Muscle of back (tissue), 11 donors: ENCODE data around the gene STX8. TPM values are rescaled to one million over a fixed set of nuclear protein-coding genes. Genes with fewer than 3 reads are reported as not detected.
"Not testable (repeated sequence)": the region's sequence is repeated elsewhere in the genome, so short reads cannot be mapped to it uniquely, and the experiment has no call there.

Experiments used
- DNase-seq, 3 donors: peaks; one replicate each; pipeline versions ENCODE4 v3.0.0 to v3.0.0-alpha.2; 2013
- polyA plus RNA-seq, 10 donors: library from polyadenylated mRNA; unstranded; fragments of 120-200 nt; gene quantifications; one replicate each; pipeline ENCODE4 v1.2.1, GENCODE V29; 2013; ENCODE audit not compliant: insufficient read length in 10 of 10

Gene STX8
- polyA plus RNA-seq, 10 donors, result 43.2 to 49.1 (median 45.6) TPM

DNA sequence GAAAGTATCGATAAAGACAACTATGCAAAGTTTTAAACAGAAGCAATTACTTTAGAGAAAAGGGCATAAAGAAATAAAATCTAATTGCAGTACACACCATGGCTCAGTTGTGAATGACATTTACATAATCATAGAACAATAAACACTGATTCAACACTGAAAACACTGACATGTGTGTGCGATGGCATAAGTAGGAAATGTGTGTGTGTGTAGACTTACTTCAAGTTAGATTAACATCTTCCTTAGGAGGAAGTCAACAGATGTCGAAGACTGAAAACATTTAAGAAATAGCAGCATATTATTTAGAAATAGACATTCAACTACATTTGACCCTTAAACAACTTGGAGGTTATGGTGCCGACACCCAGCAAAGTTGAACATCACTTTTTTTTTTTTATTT is 172.4 kb downstream of the STX8 start:
- DNase-seq, result no peak

DNA sequence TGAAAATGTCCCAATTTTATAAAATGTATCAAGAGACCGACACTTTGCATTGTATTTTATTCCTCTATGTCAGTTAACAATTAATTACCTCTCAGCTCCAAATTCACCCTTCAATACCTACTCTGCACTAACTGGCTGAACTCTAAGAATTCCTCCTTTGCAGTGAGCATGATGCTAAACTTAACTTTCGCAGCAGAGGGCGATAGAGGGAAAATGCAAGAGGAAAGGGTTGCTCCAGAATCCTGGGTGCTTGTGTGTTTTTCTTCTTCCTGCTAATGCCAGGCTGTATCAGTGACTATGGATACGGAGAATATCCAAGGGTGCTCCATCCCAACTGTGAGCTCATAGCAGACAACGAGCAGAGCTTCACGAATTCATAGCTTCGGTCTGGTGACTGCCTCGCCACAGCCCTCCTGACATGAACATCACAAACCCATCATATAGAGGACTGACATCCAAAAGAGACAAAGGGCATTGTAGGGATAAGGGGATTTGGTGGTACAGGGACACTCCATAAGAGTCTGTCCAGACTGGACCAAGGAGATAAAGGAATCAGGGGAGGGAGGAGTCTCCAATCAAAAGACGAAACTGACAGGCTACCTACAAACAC is 172.9 kb downstream of the STX8 start:
- DNase-seq, result peak in 1 of 3 donors; percentile 14

DNA sequence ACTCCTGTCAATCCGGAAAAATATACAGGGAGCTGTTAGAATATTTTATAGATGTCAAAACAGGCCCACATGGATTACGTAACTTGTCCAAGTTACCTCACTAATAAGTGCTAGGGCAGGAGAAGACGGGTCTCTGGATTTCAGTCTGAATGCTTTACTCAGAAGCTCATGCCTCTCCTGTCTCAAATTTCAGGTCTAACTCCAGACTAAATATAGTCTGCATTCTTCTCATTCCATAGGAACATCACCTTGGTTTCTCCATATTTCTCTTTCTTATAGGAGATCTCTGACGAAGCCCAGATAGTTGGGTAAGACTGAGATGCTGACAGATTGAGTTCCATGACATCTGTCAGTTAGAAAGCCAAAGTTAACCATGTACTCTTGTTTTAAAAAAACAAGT is 174.2 kb downstream of the STX8 start:
- peak in 2 of 3 donors; percentile 16 to 47 for DNase-seq

DNA sequence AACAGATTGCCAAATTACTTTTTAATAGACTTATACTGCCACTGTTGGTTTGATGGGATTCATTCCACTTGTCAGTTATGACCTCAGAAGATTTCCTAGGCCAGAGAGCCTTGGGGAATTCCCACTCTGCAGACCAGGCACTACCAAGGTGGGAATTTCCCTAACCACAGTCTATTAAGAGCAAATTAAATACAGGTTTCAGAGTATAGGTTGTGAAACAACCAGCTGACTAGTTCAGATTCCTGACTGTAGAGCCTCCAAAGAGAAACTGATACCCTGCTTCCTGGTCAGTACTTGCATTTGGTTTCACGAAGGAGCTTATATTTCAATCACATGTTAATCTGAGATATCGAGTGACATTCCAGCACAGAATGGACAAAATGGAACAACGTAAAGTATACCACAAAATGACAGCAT is 186.5 kb downstream of the STX8 start:
- DNase-seq, result peak in 1 of 3 donors; percentile 72

DNA sequence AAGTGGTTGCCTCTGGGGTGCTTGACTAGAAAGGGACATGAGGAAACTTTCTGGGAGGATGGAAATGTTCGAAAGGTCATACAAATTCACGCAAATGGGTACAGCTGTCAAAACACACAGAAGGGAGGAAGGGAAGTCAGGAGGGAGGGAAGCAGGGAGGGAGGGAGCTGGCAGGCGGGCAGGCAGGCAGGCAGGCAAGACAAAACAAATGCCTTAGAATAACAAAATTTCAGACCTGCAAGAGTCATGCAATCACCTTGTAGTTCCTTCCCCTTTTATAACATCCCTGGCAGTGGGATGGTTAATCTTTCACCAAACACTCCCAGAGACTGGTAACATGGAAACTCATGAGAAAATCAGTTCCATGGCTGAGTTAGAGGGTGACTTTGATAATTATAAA is 189.2 kb downstream of the STX8 start:
- DNase-seq, result no peak

DNA sequence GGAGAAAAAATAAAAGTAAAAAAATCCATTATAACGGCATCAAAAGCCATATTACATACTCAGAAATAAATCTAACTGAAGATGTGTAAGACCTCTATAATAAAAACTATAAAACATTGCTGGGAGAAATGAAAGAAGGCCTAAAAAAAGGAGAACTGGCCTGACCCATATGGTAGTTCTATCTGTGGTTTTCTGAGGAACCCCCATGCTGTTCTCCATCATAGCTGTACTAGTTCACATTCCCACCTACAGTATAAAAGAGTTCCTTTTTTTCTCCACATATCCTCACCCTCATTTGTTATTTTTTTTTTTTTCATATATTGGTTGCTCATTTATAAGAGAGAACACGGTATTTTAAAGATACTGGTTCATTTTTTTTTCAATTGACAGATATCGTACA is 191.8 kb downstream of the STX8 start:
- no peak for DNase-seq

DNA sequence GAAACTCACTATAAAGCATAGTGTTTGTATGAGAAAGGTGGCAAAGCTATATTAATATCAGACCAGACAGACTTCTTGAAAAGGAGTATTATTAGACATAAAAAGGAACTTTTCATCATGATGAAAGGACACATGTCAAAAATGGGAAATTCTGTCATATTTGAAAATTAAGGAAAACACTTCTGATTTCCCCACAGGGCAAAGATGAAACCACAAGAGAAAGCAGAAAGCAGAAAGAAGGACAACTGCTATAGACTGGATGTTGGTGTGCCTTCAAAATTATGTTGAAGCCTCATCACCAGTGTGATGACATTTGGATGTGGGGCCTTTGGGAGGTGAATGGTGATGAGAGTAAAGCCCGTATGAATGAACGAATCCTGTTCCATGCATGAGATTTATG is 193.0 kb downstream of the STX8 start:
- no peak for DNase-seq

DNA sequence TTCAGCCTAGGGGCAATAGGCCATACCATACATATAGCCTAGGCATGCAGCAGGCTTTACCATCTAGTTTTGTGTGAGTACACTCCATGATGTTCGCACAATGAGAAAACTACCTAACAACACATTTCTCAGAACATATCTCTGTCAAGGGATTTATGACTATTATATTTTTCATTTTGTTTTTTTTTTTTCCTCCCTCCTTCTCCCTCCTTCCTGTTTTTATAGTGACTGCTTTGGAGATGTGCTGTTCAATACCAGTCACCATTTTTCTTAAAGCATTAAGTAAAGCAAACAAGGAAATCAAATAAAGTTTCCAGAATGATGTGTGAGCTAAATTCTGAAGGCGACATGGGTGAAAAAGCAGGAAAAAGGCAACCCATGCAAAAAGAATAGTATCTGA is 194.6 kb downstream of the STX8 start:
- no peak for DNase-seq

DNA sequence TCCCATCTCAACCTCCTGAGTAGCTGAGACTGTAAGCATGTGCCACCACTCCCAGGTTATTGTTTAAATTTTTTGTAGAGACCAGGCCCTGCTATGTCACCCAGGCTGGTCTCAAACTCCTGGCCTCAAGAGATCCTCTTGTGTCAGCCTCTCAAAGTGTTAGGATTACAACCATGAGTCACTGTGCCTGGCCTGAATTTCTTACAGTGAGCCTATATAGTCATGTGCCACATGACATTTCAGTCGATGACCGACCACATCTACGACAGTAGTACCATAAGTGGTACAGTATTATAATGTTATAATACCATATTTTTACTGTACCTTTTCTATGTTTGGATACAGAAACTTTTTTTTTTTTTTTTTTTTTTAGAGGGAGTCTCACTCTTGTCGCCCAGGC is 195.3 kb downstream of the STX8 start:
- no peak for DNase-seq

DNA sequence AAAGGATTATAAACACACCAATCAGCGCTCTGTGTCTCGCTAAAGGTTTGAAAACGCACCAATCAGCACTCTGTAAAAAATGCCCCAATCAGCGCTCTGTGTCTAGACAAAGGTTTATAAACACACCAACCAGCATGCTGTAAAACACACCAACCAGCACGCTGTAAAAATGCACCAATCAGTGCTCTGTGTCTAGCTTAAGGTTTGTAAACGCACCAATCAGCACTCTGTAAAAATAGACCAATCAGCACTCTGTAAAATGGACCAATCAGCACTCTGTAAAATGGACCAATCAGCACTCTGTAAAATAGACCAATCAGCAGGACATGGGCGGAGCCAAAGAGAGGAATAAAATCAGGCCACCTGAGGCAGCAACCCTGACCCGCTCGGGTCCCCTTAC is 199.4 kb downstream of the STX8 start:
- not testable (repeated sequence) for DNase-seq

DNA sequence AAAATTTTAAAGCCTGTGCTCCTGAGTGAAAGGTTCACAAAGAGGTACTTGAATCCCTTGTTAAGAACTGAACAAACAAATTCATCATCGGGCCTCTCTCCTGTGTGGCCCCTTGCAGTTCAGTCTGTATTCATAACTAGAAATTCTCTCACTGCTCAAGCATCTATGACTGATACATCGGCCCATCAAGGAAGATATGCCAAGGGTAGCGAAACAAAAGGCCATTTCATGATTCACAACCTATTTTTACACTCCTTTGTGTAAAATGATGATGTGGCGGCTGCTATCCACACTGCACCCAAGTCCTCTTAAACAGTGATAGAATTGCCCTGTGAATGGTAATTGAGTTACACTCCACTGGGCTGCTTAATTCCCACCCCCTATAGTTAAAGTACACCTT is 204.6 kb downstream of the STX8 start:
- DNase-seq, result peak in 1 of 3 donors; percentile 76

DNA sequence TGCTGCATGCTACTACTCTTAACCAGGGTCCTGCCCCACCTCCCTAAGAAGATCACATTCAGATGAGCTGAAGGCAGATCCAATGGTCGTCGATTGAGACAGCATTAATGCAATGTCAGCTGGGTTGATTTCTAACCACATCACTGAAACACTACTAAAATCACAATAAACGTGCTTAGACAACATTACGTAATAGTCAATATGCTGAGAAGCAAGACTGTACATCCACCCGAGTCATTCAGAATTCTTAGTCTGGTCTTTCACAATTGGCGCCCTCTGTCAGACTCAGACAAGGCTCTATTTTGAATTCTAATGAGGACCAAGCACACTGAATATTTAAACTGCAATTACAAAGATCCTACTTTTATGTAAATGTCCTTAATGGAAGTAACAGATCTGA is 205.2 kb downstream of the STX8 start:
- DNase-seq, result no peak

DNA sequence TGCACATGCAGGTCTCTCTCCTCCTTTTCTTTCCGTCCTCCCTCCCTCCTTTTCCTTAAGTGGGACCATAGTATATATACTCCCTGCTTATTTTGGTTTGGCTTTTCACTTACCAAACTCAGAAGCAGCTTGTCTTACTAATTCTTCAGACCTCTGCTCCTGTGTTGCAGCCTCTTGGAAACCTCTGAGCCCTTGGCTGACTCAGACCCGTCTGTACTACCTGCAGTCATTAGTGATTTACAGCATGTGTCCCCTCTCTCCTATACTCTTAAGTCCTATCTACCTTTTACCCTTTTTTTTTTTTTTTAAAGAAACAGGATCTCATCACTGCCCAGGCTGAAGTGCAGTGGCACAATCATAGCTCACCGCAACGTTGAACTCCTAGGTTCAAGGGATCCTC is 207.0 kb downstream of the STX8 start:
- DNase-seq, result no peak

DNA sequence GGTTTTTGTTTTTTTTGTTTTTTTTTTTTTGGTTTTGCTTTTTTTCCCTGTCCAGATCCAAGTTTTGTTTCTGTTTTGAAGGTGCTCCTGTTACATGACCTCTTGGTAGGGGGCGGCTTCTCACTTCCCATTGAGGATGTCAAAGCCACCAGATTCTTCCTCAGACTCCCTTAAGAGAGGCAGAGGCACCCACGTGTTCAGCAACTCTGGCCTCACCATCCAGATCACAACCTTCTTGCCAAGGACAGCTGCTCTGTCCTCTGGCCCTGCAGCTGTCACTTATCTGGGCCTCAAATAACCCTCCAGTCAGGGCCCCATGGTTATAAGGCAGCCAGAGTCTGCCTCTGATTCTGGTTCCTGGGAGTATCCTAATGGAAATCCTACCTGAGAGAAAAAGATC is 208.5 kb downstream of the STX8 start:
- DNase-seq, result peak; percentile 45 to 59 (median 56)

DNA sequence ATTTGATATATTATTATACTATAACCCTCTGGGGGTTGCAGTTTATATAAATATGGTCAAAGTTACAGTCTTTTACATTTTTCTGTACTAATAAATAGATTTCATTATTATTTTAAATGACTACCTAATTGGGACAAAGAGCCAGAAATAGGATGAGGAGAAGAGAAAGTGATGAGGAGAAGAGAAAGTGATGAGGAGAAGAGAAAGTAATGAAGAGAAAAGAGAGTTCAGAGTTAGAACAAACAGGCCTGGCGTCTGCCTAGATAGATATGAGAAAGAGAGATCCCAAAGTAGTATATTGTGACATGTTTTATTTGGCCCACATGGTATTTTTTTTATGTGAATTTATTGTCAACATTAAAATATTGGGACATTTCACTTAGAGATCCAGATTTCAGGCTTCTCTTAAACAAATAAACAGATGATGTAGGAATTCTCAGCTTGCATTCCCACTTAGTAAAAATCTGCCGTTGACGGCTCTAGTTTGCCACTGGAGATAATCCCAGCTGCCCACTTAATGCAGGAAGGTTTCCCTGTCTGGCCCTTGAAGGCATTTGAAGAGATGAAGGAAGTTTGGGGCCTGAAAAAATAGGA is 210.7 kb downstream of the STX8 start:
- DNase-seq, result no peak

DNA sequence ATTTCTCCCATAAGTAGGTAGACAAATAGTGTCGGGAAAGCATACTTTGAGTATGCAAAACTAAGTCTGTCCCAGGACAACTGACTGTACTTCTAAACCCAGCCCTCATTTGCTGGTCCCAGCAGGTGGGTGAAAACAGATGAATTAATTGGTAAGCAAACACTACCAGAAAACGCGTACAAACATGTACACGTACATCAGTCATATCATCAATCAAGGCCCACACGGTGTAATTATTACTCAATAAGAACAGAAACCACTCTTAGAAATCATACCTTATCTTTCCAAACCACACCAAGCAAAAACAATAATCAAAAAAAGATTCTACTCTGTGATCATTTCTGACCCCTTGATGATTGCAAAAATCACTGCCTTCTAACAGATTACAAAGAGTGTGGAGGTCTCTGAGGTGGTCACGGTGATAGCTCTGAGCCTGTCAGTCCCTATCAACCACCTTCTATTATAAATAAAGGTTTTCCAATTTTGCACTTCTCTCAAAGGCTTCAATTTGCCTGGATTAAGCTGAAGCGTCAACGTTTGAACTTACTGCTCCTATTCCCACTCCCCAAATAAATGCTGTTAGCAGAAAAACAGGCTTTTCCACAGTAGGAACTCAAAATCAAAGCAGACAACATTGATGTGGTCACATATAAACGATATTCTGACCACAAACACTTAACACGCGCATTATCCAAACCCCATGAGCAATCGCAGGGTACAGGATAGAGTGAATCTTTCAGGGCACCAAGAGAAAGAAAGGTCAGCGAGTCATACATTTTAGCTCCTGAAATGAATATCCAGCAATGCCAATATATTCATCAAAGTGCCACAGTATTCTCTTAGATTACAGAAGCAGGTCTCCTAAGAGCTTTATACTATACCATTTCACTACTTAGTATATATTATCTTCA is 211.9 kb downstream of the STX8 start:
- no peak for DNase-seq

DNA sequence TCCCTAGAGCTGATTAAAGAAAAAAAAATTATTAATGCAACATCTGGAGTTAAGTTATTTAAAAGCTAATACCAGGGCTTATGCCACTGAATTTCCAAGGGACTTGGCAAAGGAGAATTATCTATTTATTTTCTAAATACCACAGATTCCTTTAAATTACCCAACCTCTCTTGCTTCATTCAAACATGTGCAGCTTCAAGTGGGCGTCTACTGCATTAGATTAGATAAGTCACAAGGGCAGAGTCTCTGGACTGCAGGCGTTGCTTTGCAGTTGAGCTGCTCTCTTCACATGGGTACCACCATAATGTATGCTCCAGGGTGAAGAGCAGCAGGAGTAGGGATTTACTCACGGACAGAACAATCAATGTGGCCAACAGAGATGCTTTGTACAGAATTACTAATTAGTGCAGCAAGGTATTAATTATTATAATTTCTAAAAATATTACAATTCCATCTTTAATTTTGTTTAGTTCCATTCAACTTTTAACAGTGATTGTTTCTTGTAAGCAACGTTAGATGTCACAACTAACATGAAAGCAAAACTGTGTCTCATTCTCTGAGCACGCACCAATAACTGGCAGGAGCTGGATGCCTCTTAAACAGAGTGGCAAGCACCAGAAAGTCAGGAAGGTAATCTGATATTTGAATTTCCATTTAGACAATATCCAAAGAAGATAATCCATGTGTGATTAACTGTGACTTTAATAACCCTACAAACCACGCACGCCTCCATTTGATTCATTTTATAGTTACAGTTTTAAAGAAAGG is 214.2 kb downstream of the STX8 start:
- no peak for DNase-seq

DNA sequence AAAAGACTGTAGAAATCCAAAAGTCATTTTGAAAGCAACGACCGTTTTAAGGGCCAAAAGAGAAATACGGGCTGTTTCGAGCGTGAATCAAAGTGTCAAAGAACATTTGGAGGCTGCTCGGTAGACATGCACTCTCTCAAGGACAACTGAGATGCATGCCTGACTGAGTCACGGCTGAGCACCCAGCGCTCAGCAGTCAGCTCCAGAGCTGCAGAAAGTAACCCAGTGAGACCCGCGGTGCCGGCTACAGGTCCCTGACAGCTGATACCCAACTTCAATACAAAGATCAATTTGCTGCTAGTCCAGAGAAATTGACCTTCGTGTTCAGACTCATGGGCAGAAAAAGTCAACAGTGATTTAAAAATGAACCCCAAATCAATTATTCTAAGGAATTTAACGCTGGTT is 214.9 kb downstream of the STX8 start:
- DNase-seq, result no peak

DNA sequence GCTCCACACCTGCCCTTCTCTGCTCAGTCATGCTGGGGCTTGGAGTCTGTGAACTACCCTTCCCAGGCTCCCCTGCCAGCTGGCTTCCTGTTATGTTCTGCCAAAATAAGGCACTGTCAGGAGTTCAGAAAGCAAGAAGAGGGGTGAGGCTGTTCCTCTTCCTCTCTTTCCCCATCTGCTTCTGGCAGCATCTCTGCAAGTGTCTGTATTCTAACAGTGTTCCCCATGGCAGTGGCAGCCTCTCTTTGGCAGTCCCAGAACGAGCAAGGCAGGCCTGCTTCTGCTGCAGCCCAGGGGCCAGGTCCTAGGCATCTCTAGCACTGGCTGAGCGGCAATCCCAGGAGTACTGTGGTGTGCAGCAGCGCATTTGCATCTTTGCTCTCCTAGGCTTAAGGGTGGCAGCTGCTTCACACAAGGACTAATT is 219.1 kb downstream of the STX8 start:
- DNase-seq, result peak in 1 of 3 donors; percentile 40

DNA sequence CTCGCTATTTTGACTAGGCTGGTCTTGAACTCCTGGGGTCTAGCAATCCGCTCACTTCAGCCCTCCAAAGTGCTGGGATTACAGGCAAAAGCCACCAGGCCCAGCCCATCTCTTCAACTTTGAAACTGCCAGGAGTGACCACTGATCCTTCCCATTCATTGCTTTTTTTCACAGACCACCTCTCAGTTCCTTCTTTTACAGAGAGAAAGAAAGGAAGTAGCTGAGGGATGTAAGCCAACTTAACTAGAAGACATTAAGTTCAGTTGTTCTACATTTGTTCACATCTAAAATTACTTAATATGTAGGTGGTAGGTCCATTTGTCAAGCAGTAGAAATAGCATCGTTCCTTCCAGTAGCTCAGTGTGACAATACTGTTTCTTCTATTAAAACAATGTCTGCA is 219.8 kb downstream of the STX8 start:
- DNase-seq, result no peak

DNA sequence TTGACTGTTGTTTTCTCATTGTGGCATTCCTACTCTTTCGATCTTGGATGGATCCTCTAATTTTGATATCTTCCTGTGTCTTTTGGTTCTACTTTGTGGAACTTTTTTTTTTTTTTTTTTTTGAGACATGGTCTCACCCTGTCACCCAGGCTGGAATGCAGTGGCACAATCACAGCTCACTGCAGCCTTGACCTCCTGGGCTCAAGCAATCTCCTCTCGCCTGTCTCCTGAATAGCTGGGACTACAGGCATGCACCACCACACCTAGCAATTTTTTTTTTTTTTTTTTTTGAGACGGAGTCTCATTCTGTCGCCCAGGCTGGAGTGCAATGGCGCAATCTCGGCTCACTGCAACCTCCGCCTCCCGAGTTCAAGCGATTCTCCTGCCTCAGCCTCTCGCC is 220.4 kb downstream of the STX8 start:
- not testable (repeated sequence) for DNase-seq

DNA sequence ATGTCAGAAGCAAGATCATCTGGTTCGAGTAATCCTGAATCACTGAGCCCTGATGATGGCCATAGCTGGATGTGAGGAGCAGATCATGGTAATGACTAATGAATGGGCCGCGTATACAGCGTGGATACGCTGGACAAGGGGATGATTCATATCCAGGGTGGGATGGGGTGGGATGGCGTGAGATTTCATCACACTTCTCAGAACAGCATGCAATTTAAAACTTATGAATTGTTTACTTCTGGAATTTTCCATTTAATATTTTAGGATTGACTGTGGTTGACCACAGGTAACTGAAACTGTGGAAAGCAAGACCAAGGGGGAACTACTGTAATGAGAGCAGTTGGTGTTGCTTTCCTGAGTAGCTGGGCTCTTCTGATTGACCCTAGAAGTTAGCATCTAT is 225.5 kb downstream of the STX8 start:
- peak in 1 of 3 donors; percentile 88 for DNase-seq
